HCT116 (cell line): ENCODE measurements around the gene EIF4EBP3.

ENCODE experiments used
- CEBPB ChIP-seq: IDR thresholded peaks from 2 replicates; pipeline ENCODE4 v1.6.1; 2012; ENCODE audit warnings: low read depth
- JUND ChIP-seq: IDR thresholded peaks from 2 replicates; pipeline ENCODE4 v1.6.1; 2012
- POLR2A ChIP-seq: IDR thresholded peaks from 2 replicates; pipeline ENCODE4 v1.7.0; 2011; ENCODE audit warnings: borderline replicate concordance; ENCODE audit not compliant: insufficient read depth, insufficient read length; ENCODE audit errors: extremely low read depth
- ZFX ChIP-seq: fragments of 450-650 bp; IDR thresholded peaks from 2 replicates; pipeline ENCODE4 v1.6.1; 2017
- TF ChIP-seq, protein P1 (sequence below): IDR thresholded peaks from 2 replicates; pipeline ENCODE4 v1.6.1; 2012
- TF ChIP-seq, protein P2 (sequence below), 3 experiments: fragments of 200-600 bp in 1 of 3; sonication (generic) in 1 of 3; IDR thresholded peaks in 2 of 3; conservative IDR thresholded peaks in 1 of 3; 2 replicates each; pipeline ENCODE4 v1.5.1; 2012 to 2017; ENCODE audit warnings: low read depth in 2 of 3, low read length in 2 of 3, antibody characterized with exemption in 1 of 3, borderline replicate concordance in 1 of 3, control low read depth in 1 of 3, mild to moderate bottlenecking in 1 of 3, mixed read lengths in 1 of 3, mixed run types in 1 of 3, moderate library complexity in 1 of 3; ENCODE audit not compliant: insufficient read depth in 1 of 3
- TF ChIP-seq, protein P3 (sequence below): IDR thresholded peaks from 2 replicates; pipeline ENCODE4 v1.6.1; 2011; ENCODE audit warnings: mild to moderate bottlenecking, low read length, moderate library complexity; ENCODE audit not compliant: insufficient replicate concordance; ENCODE audit errors: extremely low read depth
- TF ChIP-seq, protein P4 (sequence below): IDR thresholded peaks from 2 replicates; pipeline ENCODE4 v1.6.1; 2012; ENCODE audit warnings: low read depth

DNA sequence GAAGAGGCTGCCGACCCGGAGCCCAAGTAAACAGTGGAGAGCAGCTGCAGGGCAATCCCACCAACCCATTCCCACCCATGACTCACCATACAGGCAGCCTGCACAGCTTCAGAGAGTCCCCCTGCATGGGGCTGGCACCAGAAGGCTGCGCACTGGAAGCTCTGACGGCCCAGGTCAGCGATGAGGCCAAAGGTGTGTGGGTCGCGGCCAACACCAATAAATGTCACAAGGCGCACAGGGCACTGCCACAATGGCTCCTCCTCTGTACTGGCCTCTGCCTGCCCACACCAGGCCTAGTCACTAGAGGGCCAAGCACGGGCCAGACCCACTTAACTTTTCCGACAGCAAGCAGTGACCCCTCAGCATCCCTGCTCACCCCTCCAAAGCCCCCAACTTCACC is 12.8 kb downstream of the EIF4EBP3 start:
- TF ChIP-seq POLR2A (no peak), JUND (no peak), ZFX (no peak), CEBPB (no peak)
- TF ChIP-seq, protein P1, sequence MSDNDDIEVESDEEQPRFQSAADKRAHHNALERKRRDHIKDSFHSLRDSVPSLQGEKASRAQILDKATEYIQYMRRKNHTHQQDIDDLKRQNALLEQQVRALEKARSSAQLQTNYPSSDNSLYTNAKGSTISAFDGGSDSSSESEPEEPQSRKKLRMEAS = no peak
- TF ChIP-seq, protein P2, sequence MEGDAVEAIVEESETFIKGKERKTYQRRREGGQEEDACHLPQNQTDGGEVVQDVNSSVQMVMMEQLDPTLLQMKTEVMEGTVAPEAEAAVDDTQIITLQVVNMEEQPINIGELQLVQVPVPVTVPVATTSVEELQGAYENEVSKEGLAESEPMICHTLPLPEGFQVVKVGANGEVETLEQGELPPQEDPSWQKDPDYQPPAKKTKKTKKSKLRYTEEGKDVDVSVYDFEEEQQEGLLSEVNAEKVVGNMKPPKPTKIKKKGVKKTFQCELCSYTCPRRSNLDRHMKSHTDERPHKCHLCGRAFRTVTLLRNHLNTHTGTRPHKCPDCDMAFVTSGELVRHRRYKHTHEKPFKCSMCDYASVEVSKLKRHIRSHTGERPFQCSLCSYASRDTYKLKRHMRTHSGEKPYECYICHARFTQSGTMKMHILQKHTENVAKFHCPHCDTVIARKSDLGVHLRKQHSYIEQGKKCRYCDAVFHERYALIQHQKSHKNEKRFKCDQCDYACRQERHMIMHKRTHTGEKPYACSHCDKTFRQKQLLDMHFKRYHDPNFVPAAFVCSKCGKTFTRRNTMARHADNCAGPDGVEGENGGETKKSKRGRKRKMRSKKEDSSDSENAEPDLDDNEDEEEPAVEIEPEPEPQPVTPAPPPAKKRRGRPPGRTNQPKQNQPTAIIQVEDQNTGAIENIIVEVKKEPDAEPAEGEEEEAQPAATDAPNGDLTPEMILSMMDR (IDR thresholded peaks at IDR 0.05 in 2 of 3, conservative IDR thresholded peaks at IDR 0.05 in 1 of 3; ENCODE audit: borderline replicate concordance in 1 of 3, insufficient read depth in 1 of 3, low read depth in 2 of 3, low read length in 2 of 3) = 0 out of 6 replicates have a peak, but pooled peaks of 1 of the 3 experiments have one; percentile 7
- TF ChIP-seq, protein P3, sequence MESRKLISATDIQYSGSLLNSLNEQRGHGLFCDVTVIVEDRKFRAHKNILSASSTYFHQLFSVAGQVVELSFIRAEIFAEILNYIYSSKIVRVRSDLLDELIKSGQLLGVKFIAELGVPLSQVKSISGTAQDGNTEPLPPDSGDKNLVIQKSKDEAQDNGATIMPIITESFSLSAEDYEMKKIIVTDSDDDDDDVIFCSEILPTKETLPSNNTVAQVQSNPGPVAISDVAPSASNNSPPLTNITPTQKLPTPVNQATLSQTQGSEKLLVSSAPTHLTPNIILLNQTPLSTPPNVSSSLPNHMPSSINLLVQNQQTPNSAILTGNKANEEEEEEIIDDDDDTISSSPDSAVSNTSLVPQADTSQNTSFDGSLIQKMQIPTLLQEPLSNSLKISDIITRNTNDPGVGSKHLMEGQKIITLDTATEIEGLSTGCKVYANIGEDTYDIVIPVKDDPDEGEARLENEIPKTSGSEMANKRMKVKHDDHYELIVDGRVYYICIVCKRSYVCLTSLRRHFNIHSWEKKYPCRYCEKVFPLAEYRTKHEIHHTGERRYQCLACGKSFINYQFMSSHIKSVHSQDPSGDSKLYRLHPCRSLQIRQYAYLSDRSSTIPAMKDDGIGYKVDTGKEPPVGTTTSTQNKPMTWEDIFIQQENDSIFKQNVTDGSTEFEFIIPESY = no peak
- TF ChIP-seq, protein P4, sequence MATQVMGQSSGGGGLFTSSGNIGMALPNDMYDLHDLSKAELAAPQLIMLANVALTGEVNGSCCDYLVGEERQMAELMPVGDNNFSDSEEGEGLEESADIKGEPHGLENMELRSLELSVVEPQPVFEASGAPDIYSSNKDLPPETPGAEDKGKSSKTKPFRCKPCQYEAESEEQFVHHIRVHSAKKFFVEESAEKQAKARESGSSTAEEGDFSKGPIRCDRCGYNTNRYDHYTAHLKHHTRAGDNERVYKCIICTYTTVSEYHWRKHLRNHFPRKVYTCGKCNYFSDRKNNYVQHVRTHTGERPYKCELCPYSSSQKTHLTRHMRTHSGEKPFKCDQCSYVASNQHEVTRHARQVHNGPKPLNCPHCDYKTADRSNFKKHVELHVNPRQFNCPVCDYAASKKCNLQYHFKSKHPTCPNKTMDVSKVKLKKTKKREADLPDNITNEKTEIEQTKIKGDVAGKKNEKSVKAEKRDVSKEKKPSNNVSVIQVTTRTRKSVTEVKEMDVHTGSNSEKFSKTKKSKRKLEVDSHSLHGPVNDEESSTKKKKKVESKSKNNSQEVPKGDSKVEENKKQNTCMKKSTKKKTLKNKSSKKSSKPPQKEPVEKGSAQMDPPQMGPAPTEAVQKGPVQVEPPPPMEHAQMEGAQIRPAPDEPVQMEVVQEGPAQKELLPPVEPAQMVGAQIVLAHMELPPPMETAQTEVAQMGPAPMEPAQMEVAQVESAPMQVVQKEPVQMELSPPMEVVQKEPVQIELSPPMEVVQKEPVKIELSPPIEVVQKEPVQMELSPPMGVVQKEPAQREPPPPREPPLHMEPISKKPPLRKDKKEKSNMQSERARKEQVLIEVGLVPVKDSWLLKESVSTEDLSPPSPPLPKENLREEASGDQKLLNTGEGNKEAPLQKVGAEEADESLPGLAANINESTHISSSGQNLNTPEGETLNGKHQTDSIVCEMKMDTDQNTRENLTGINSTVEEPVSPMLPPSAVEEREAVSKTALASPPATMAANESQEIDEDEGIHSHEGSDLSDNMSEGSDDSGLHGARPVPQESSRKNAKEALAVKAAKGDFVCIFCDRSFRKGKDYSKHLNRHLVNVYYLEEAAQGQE = no peak
